Nephron (organoid): ENCODE measurements around the gene PALD1.

Experiments used
- H3K27ac Mint-ChIP-seq, 3 experiments: 2 replicates each; pipeline ENCODE4 v1.8.0; 2020; ENCODE audit warnings: mixed read lengths in 3 of 3, mild to moderate bottlenecking in 2 of 3, moderate library complexity in 1 of 3
- H3K27me3 Mint-ChIP-seq: 2 replicates; pipeline ENCODE4 v1.8.0; 2021; ENCODE audit warnings: low read depth, mild to moderate bottlenecking, moderate library complexity, mixed read lengths
- H3K36me3 Mint-ChIP-seq: 2 replicates; pipeline ENCODE4 v1.8.0; 2020; ENCODE audit warnings: low read depth, mixed read lengths
- H3K4me1 Mint-ChIP-seq: 2 replicates; pipeline ENCODE4 v1.8.0; 2020; ENCODE audit warnings: mixed read lengths
- H3K4me3 Mint-ChIP-seq, 3 experiments: 2 replicates each; pipeline ENCODE4 v1.8.0; 2020; ENCODE audit warnings: mild to moderate bottlenecking in 3 of 3, mixed read lengths in 3 of 3, moderate library complexity in 2 of 3
- H3K9me3 Mint-ChIP-seq: 2 replicates; pipeline ENCODE4 v1.8.0; 2020; ENCODE audit warnings: mixed read lengths
- TF ChIP-seq, protein P1 (sequence below), 3 experiments: fragments of 200-600 bp; sonication (generic); IDR thresholded peaks; one replicate each; pipeline ENCODE4 v1.5.0; 2021; ENCODE audit warnings: antibody characterized with exemption in 3 of 3; ENCODE audit not compliant: unreplicated experiment in 3 of 3

PALD1 gene

DNA sequence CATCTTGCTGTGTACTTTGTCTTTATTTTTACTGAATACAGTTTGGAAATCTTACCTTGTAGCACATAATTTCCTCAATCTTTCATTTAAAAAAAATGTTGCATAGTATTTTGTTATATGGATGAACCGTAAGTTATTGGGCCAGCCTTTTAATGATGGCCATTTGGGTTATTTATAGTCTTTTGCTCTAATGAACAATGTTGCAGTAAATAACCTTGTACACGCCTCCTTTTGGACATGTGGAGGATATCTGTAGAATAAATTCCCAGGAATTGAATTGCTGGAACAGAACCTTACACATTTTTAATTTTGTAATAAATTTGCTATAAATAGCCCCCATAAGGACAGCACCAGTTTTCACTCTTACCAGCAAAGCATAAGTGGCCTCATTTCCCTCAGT lies 136.6 kb downstream of the PALD1 start:
- peaks cover 28% of the 10 kb centered on the region for H3K9me3 Mint-ChIP-seq
- H3K27me3 Mint-ChIP-seq: no peaks in the 10 kb centered on the region
- no peak overlapping the region for H3K4me3 Mint-ChIP-seq
- peaks cover 5% of the 10 kb centered on the region for H3K4me1 Mint-ChIP-seq
- H3K27ac Mint-ChIP-seq: no peak overlapping the region
- no peaks in the 10 kb centered on the region for H3K36me3 Mint-ChIP-seq
- TF ChIP-seq, protein P1, sequence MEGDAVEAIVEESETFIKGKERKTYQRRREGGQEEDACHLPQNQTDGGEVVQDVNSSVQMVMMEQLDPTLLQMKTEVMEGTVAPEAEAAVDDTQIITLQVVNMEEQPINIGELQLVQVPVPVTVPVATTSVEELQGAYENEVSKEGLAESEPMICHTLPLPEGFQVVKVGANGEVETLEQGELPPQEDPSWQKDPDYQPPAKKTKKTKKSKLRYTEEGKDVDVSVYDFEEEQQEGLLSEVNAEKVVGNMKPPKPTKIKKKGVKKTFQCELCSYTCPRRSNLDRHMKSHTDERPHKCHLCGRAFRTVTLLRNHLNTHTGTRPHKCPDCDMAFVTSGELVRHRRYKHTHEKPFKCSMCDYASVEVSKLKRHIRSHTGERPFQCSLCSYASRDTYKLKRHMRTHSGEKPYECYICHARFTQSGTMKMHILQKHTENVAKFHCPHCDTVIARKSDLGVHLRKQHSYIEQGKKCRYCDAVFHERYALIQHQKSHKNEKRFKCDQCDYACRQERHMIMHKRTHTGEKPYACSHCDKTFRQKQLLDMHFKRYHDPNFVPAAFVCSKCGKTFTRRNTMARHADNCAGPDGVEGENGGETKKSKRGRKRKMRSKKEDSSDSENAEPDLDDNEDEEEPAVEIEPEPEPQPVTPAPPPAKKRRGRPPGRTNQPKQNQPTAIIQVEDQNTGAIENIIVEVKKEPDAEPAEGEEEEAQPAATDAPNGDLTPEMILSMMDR (IDR thresholded peaks at IDR 0.05; ENCODE audit: unreplicated experiment in 3 of 3): no peak

DNA sequence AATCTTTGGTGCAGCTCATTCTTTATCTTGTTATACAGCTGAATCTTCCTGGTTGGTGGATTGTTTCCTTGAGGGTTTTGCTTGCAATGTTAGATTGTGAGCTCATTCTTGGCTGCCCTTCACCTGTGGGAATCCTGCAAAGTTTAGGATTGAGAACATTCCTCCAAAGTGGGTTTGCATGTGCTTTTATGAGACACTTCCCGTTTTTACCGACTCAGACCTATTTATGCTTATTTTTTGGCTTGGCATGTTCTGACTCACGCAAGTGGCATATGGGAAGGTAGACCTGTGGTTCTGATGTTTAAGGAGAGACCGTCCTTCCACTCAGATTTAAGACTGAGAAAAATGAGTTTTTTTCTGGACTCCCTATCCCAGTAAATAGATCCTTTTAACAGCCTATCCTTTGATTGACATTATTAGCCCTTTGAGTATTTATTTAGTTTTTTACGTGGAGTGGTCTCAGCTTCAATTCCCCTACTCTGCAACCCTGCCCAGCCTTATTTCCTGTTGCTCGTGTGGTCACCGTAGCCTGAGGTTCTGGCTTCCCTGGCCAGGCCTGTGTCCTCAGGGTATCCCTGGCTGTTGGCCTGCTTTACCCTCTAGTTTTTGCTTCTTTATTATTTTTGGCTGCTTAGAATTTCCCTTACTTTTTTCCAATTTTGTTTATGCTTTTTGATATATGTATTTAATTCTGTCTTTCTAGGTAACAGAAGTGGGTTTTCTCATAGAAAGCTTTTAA lies 137.4 kb downstream of the PALD1 start:
- Mint-ChIP-seq H3K4me1 (peaks cover 5% of the 10 kb centered on the region), H3K9me3 (peaks cover 35% of the 10 kb centered on the region), H3K27me3 (no peaks in the 10 kb centered on the region), H3K27ac (no peak overlapping the region), H3K4me3 (no peak overlapping the region), H3K36me3 (no peaks in the 10 kb centered on the region)
- TF ChIP-seq, protein P1 (IDR thresholded peaks at IDR 0.05; ENCODE audit: unreplicated experiment in 3 of 3): no peak

DNA sequence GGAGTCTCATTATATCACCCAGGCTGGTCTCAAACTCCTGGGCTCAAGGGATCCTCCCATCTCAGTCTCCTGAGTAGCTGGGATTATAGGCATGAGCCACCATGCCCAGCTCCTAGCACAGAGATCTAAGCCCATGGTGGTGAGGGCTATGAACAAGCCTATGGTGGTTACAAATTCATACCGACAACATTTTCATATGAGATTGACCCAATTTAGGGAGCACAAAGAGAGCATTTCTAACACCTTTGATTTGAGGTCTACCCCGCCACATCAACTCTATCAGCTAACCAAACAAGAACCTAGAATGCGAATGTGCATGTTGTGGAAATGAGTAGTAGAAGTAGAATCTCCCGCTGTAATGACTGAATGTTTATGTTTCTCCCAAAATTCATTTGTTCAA lies 138.2 kb downstream of the PALD1 start:
- H3K36me3 Mint-ChIP-seq: no peaks in the 10 kb centered on the region
- H3K27me3 Mint-ChIP-seq: no peaks in the 10 kb centered on the region
- peaks cover 37% of the 10 kb centered on the region for H3K9me3 Mint-ChIP-seq
- TF ChIP-seq, protein P1 (IDR thresholded peaks at IDR 0.05; ENCODE audit: unreplicated experiment in 3 of 3): no peak
- H3K4me3 Mint-ChIP-seq: no peak overlapping the region
- H3K27ac Mint-ChIP-seq: no peak overlapping the region
- H3K4me1 Mint-ChIP-seq: peaks cover 5% of the 10 kb centered on the region
